Epithelial cell of esophagus (primary cell): ENCODE measurements around the gene ABLIM2.

Experiments
- DNase-seq: peaks from one replicate; pipeline ENCODE4 v3.0.0; 2010; ENCODE audit warnings: low read depth
- H3K4me3 ChIP-seq: 2 replicates; pipeline ENCODE4 v1.5.1; 2011; ENCODE audit warnings: mild to moderate bottlenecking, low read length, control low read depth
- CTCF ChIP-seq: IDR thresholded peaks from 2 replicates; pipeline ENCODE4 v1.5.1; 2011; ENCODE audit warnings: low read depth, mild to moderate bottlenecking, low read length, control low read depth, inconsistent platforms; ENCODE audit not compliant: insufficient read depth; ENCODE audit errors: missing control alignments

Gene ABLIM2

DNA sequence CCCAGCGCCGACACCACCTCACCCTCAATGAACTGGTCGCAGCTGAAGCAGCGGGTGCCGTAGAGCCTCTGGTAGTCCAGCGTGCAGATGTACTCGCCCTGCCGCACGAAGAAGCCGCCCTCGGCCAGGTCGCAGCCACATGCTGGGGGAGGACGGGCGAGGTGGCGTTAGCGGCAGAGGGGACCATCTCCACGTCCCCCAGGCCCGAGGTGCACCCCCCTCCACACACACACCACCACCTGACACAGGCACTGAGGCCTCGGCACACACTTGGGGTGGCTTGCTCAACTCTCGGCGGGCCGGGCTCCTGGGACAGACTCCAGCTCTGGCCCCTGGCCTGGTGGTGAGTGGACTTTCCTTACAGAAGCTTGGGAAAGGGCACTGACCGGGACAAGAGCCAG lies 61.5 kb downstream of the ABLIM2 start:
- no peak for DNase-seq
- no peak for TF ChIP-seq CTCF
- no peak overlapping the region for H3K4me3 ChIP-seq

DNA sequence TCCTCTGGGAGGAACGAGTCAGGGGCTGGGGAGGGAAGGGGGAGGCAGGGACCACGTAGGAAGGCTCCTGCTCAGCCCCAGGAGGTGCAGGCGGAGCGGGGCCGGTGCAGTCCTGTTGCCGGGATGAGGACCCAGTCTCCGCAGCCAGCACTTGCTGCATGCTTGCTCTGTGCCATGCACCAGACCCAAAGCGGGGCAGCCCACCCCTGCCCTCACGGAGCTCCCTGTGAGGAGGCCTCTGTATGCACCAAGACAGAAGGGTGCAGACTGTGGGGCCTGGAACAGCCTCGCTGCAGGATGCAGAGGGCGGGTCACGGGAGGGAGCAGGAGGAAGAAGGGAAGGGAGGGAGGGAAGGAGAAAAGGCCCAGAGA lies 61.9 kb downstream of the ABLIM2 start:
- no peak for TF ChIP-seq CTCF
- H3K4me3 ChIP-seq = no peak overlapping the region
- no peak for DNase-seq

DNA sequence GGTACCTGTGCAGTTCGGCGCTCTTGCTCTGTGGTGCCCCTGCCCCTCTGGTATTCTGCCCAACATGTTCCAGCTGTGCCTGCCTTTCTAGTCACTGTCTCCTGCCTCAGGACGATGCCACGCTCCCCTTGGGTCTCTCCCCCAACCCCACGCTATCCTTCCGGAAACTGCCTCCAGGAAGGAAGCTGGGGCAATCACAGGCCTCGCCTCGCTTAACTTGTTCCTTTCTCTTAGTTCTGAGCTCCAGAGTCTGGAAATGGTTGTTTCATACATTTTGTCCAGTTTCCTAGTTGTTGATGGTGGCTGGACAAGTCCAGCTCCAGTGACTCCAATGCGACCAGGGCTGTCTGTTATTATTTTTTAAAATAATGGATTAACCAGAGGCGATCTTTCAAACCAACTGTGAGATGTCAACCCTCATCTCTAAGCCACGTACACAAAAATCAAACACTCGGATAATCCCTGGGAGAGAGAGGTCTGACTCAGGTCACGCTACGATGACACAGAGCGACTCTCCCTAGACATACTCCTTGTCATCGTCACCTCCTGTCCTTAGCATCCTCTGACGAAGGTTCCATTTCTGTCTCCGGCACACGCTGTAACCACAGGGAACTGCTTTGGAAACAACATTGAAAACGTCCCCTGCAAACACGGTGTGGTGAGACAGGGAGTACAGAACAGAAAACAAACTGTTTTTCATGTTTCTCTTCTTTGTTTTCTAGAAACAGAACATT lies 62.5 kb downstream of the ABLIM2 start:
- DNase-seq = no peak
- TF ChIP-seq CTCF = no peak
- H3K4me3 ChIP-seq = no peak overlapping the region

- no peak for DNase-seq
- H3K4me3 ChIP-seq = no peak overlapping the region
- TF ChIP-seq CTCF = no peak
These were observed 64.9 kb downstream of the ABLIM2 start for GRCh38 chr4:8093587-8094274.

DNA sequence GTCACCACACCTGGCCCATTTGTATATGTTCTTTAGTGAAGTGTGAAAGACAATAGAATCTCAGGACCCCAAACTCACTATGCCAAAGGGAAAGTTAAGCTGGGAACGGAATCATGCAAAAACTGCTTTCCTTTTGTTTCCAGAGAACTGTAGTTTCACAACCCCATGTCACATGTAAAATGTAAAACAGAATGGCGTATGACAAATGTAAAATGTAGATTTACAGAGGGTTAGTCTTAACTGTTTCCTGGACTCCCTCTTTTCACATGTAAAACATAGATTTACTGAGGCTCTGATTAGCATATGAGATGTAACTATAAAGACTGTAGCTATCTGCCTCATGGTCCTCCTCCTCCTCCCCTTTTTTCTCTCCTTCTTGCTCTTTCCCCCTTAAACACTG lies 66.3 kb downstream of the ABLIM2 start:
- no peak for TF ChIP-seq CTCF
- no peak overlapping the region for H3K4me3 ChIP-seq
- no peak for DNase-seq

DNA sequence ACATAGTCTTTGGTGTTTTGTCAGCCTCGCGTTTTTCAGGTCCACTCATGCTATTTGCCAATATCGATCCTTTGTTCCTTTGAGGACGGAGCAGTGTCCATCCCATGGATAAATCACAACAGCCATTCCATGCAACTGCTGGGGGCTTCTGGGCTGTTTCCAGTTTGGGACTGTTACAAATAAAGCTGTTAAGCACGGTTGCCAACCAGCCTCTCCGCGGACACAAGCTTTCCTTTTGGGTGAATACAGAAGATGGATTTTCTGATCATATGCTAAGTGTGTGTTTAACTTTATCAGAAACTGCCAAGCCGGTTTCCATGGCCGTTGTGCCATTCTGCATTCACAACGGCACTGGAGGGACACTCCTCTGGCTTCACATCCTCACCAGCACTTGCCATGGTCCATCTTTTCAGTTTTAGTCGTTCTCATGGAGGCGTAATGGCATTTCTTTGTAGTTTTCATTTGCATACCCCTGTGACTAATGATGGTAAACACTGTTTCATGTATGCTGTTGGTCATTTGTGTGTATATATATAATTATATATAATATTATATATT lies 67.8 kb downstream of the ABLIM2 start:
- TF ChIP-seq CTCF = no peak
- H3K4me3 ChIP-seq = no peak overlapping the region
- DNase-seq = no peak

- no peak for TF ChIP-seq CTCF
- H3K4me3 ChIP-seq = no peak overlapping the region
- peak; percentile 41 for DNase-seq
These were observed 68.3 kb downstream of the ABLIM2 start for GRCh38 chr4:8090312-8090711.
